GM21447 (cell line): ENCODE measurements around the gene LSM14A.
"Not testable (repeated sequence)": the region's sequence is repeated elsewhere in the genome, so short reads cannot be mapped to it uniquely, and the experiment has no call there.

Experiments
- ATAC-seq: cut with Tn5 transposase; IDR thresholded peaks from one replicate; pipeline ENCODE4 v1.9.1; 2021; ENCODE audit not compliant: unreplicated experiment

LSM14A gene

GRCh38 chr19:34155686-34156085, 16.6 kb upstream of the LSM14A start:
- ATAC-seq, result no peak

GRCh38 chr19:34158966-34159365, 13.3 kb upstream of the LSM14A start:
- ATAC-seq, result not testable (repeated sequence)

- not testable (repeated sequence) for ATAC-seq
These were observed 12.8 kb upstream of the LSM14A start for GRCh38 chr19:34159541-34159940.

- ATAC-seq, result not testable (repeated sequence)
These were observed 10.4 kb upstream of the LSM14A start for GRCh38 chr19:34161902-34162301.

- no peak for ATAC-seq
These were observed 7.0 kb upstream of the LSM14A start for GRCh38 chr19:34165295-34165738.

- not testable (repeated sequence) for ATAC-seq
These were observed 2.7 kb upstream of the LSM14A start for GRCh38 chr19:34169475-34170199.

GRCh38 chr19:34171539-34171876, 796 bp upstream of the LSM14A start:
- peak; percentile 25 for ATAC-seq

GRCh38 chr19:34172661-34173192, 423 bp downstream of the LSM14A start:
- ATAC-seq, result peak; percentile 12

GRCh38 chr19:34173193-34173956, 1.1 kb downstream of the LSM14A start:
- ATAC-seq, result no peak

GRCh38 chr19:34175173-34175572, 2.9 kb downstream of the LSM14A start:
- ATAC-seq, result not testable (repeated sequence)

GRCh38 chr19:34176581-34176980, 4.3 kb downstream of the LSM14A start:
- no peak for ATAC-seq

- ATAC-seq, result no peak
These were observed 5.9 kb downstream of the LSM14A start for GRCh38 chr19:34178274-34178610.

GRCh38 chr19:34179066-34179465, 6.8 kb downstream of the LSM14A start:
- ATAC-seq, result no peak

- no peak for ATAC-seq
These were observed 8.0 kb downstream of the LSM14A start for GRCh38 chr19:34180273-34180672.

GRCh38 chr19:34180709-34181108, 8.4 kb downstream of the LSM14A start:
- ATAC-seq, result no peak

GRCh38 chr19:34181111-34181864, 9.0 kb downstream of the LSM14A start:
- no peak for ATAC-seq

- ATAC-seq, result no peak
These were observed 9.8 kb downstream of the LSM14A start for GRCh38 chr19:34182125-34182524.

- no peak for ATAC-seq
These were observed 12.7 kb downstream of the LSM14A start for GRCh38 chr19:34184880-34185491.

- ATAC-seq, result no peak
These were observed 13.9 kb downstream of the LSM14A start for GRCh38 chr19:34186205-34186604.

- no peak for ATAC-seq
These were observed 14.7 kb downstream of the LSM14A start for GRCh38 chr19:34187011-34187410.

- no peak for ATAC-seq
These were observed 16.1 kb downstream of the LSM14A start for GRCh38 chr19:34188408-34188807.
